Fibroblast of lung (primary cell): ENCODE data around the gene GMFB.

ENCODE experiments used
- CTCF ChIP-seq, 2 donors: IDR thresholded peaks in 1 of 2; conservative IDR thresholded peaks in 1 of 2; 1 replicate in 1 of 2; 2 replicates in 1 of 2; pipeline ENCODE4 v1.5.1; 2011 to 2012; ENCODE audit warnings: low read length in 2 of 2, control low read depth in 1 of 2, inconsistent platforms in 1 of 2, low read depth in 1 of 2, mild to moderate bottlenecking in 1 of 2
- EZH2 ChIP-seq: IDR thresholded peaks from 2 replicates; pipeline ENCODE4 v1.5.1; 2012; ENCODE audit warnings: low read length, control low read depth, mild to moderate bottlenecking; ENCODE audit errors: missing control alignments

DNA sequence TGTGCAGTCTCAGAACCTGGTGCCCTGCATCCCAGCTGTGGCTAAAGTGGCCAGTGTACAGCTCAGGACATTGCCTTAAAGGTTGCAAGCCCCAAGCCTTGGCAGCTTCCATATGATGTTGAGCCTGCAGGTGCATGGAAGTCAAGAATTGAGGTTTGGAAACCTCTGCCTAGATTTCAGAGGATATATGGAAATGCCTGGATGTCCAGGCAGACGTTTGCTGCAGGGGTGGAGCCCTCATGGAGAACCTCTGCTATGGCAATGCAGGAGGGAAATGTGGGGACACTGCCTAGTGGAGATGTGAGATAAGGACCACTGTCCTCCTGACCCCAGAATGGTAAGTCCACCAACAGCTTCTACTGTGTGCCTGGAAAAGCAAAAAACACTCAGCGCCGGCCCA is 29.7 kb downstream of the GMFB start:
- no peak for TF ChIP-seq CTCF (conservative IDR thresholded peaks at IDR 0.05 in 1 of 2, IDR thresholded peaks at IDR 0.05 in 1 of 2; ENCODE audit: low read depth in 1 of 2, low read length in 2 of 2)
- TF ChIP-seq EZH2: no peak
